Measurements from ENCODE around the gene MYF5. TPM values are rescaled to one million over a fixed set of nuclear protein-coding genes. Genes with fewer than 3 reads are reported as not detected.

MYF5 gene
- polyA plus RNA-seq, 1 experiment: not detected

DNA sequence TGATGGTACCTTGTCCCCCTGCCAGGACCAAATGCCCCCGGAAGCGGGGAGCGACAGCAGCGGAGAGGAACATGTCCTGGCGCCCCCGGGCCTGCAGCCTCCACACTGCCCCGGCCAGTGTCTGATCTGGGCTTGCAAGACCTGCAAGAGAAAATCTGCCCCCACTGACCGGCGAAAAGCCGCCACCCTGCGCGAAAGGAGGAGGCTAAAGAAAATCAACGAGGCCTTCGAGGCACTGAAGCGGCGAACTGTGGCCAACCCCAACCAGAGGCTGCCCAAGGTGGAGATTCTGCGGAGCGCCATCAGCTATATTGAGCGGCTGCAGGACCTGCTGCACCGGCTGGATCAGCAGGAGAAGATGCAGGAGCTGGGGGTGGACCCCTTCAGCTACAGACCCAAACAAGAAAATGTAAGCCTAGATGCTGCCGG, 8.9 kb upstream of the MYF5 start:
- H3K4me3 ChIP-seq (ENCODE audit: low read depth, low read length): no peak overlapping the region
- CTCF ChIA-PET: no interaction called here

DNA sequence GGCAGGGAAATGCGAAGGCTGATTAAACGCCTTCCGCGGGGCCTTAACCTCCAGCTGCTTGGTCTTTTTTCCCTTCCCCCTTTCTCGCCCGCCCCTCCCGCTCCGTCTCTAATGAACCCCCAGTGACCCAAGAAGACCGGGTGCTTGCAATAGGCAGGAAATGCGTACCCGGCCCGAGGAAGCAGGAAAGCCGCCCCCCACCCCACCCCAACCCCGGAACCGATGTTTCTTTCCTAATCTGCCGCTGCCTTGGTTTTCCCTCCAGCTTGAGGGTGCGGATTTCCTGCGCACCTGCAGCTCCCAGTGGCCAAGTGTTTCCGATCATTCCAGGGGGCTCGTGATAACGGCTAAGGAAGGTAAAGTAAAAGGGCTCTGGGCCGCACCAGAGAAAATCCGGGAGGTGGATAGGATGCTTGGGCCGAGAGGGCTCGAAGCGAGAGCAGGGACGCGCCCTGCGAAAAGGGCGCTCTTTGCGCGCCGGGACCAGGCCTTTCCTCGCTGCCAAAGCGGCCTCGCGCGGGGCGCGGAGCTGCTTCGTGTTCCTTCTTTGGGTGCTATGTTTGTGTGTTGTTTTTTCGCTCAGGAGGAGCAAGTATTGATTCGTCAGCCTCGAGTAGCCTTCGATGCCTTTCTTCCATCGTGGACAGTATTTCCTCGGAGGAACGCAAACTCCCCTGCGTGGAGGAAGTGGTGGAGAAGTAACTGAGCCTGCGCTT, 8.3 kb upstream of the MYF5 start:
- ChIA-PET CTCF (no interaction called here), POLR2A (no interaction called here)
- Histone ChIP-seq H3K27me3 (ENCODE audit: control insufficient read depth, insufficient read depth, low read length) (no peaks in the 10 kb centered on the region), H3K4me3 (ENCODE audit: low read depth, low read length) (no peak overlapping the region), H3K36me3 (ENCODE audit: control insufficient read depth, insufficient read depth, low read length) (no peaks in the 10 kb centered on the region)
- TF ChIP-seq, protein P1, sequence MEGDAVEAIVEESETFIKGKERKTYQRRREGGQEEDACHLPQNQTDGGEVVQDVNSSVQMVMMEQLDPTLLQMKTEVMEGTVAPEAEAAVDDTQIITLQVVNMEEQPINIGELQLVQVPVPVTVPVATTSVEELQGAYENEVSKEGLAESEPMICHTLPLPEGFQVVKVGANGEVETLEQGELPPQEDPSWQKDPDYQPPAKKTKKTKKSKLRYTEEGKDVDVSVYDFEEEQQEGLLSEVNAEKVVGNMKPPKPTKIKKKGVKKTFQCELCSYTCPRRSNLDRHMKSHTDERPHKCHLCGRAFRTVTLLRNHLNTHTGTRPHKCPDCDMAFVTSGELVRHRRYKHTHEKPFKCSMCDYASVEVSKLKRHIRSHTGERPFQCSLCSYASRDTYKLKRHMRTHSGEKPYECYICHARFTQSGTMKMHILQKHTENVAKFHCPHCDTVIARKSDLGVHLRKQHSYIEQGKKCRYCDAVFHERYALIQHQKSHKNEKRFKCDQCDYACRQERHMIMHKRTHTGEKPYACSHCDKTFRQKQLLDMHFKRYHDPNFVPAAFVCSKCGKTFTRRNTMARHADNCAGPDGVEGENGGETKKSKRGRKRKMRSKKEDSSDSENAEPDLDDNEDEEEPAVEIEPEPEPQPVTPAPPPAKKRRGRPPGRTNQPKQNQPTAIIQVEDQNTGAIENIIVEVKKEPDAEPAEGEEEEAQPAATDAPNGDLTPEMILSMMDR (IDR thresholded peaks at IDR 0.05; ENCODE audit: insufficient read depth, low read depth, low read length): no peak
- DNase-seq (ENCODE audit: low read depth): no peak

More for the DNA sequence above, 8.9 kb upstream of the MYF5 start:
- H3K27me3 ChIP-seq (ENCODE audit: control insufficient read depth, insufficient read depth, low read length): no peaks in the 10 kb centered on the region
- DNase-seq (ENCODE audit: low read depth): no peak
- POLR2A ChIA-PET: no interaction called here
- H3K36me3 ChIP-seq (ENCODE audit: control insufficient read depth, insufficient read depth, low read length): no peaks in the 10 kb centered on the region
- TF ChIP-seq, protein P1 (IDR thresholded peaks at IDR 0.05; ENCODE audit: insufficient read depth, low read depth, low read length): no peak

DNA sequence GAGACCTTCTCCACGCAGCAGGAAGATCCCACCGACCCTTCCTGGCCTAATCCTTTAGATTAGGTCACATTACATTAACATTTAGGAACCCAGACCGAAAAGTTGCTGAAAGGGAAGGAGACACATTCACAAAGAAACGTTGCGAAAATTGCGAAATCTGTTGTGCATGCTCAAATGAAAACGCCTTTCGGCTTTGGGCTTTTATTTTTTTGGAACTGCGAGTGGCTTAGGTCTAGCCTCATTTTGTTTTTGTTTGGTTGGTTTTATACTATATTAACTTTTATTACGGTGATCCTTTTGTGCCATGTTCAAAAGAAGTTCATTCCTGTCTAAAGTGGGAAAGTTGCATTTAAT, 7.8 kb upstream of the MYF5 start:
- no peaks in the 10 kb centered on the region for H3K27me3 ChIP-seq (ENCODE audit: control insufficient read depth, insufficient read depth, low read length)
- no peak for DNase-seq (ENCODE audit: low read depth)
- H3K36me3 ChIP-seq (ENCODE audit: control insufficient read depth, insufficient read depth, low read length): no peaks in the 10 kb centered on the region
- ChIA-PET CTCF (no interaction called here), POLR2A (no interaction called here)
- TF ChIP-seq, protein P1 (IDR thresholded peaks at IDR 0.05; ENCODE audit: insufficient read depth, low read depth, low read length): no peak
- H3K4me3 ChIP-seq (ENCODE audit: low read depth, low read length): no peak overlapping the region

DNA sequence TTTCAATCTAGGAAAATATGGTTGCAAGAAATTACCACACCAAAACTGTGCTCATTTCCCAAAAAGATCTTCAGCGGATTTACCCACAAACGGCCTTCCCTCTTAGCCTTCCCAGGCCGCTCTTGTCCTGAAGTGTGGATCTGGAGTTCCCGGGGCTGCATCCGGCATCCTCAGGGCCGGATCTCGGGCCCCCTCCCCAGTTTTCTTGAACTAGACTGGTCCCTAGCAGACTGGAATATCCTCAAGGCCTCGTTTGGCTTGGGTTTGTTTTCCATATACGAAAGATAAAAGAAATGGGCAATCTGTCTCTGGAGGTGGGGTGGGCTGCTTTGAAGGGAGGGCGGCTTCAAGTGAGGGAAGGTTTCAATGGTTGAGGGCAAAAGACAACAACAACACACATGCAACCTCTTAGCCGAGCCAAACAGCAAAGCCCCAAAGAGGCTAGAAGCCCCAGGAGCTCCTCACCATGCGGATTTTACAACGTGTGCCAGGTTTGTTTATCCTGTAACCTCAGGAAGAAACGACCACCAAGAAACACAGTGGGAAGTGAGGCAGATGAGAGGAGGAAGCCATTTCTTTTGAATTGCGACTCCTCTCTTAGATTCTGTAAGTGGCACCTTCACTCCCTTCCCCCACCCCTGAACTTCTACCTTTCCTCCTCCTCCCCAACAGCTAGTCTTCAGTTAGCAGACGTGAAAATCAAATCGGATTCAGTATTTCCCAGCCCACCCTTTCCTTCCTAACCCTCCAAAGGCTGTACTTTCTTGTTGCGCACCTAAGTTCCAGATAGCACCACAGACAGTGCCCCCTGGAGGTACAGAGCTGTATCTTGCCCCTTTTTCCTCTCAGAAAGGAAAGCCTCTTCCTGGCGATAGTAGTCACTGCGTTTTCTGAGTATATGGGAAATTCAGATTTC, 6.6 kb upstream of the MYF5 start:
- no peaks in the 10 kb centered on the region for H3K36me3 ChIP-seq (ENCODE audit: control insufficient read depth, insufficient read depth, low read length)
- ChIA-PET POLR2A (no interaction called here), CTCF (interaction anchor here (1.7 kb wide), 1 partner anchor 8 kb away, joined by 3 read pairs; no protein-coding TSS in a partner anchor)
- no peaks in the 10 kb centered on the region for H3K27me3 ChIP-seq (ENCODE audit: control insufficient read depth, insufficient read depth, low read length)
- H3K4me3 ChIP-seq (ENCODE audit: low read depth, low read length): no peak overlapping the region
- DNase-seq (ENCODE audit: low read depth): no peak
- TF ChIP-seq, protein P1 (IDR thresholded peaks at IDR 0.05; ENCODE audit: insufficient read depth, low read depth, low read length): no peak

DNA sequence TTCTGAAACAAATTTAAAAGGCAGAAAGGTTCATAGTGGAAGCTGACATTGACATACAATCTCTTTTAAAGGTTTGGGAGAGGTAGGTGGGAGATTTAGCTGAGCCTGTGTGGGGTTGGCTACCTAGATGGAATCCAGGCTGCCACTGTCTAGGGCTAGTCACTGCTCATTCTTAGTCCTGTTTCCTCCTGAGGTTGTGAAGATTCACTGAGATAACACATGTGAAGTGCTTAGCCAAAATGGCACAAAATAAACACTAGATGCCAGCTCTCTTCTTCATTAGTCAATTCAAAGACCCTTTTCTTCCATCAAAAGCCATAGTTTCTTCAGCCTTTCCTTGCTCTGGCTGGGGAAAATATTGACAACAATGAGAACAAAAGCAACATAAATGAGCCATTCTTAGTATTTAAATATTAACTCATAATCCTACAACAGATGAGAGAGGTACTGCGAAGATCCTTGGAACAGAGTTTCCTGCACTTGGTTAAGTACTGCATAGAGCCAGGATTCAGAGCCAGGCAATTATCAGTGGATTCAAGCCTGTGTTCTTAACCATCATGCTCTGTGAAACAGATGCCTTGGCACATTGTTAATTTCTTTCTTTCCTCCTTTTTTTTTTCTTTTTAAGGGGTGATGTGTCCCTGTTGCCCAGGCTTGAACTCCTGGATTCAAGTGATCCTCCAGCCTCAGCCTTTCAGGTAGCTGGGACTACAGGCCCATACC, 5.8 kb upstream of the MYF5 start:
- ChIA-PET CTCF (interaction anchor here (1.7 kb wide), 1 partner anchor 9 kb away, joined by 3 read pairs; no protein-coding TSS in a partner anchor), POLR2A (no interaction called here)
- no peak overlapping the region for H3K4me3 ChIP-seq (ENCODE audit: low read depth, low read length)
- DNase-seq (ENCODE audit: low read depth): no peak
- no peaks in the 10 kb centered on the region for H3K27me3 ChIP-seq (ENCODE audit: control insufficient read depth, insufficient read depth, low read length)
- TF ChIP-seq, protein P1 (IDR thresholded peaks at IDR 0.05; ENCODE audit: insufficient read depth, low read depth, low read length): no peak
- H3K36me3 ChIP-seq (ENCODE audit: control insufficient read depth, insufficient read depth, low read length): no peaks in the 10 kb centered on the region
